ENCODE results near the gene TMEM126B.
"Not testable (repeated sequence)": the region's sequence is repeated elsewhere in the genome, so short reads cannot be mapped to it uniquely, and the experiment has no call there.

The TMEM126B gene

GRCh38 chr11:85611643-85612042 is 16.8 kb upstream of the TMEM126B start:
- H3K27ac Mint-ChIP-seq (ENCODE audit: low read depth); ATAC-seq (replicated peaks; ENCODE audit: extremely low read depth, poor library complexity, severe bottlenecking); H3K9me3 Mint-ChIP-seq; H3K4me1 Mint-ChIP-seq; DNase-seq (ENCODE audit: low spot score in 2 of 2); H3K36me3 Mint-ChIP-seq (ENCODE audit: insufficient read depth); H3K4me3 Mint-ChIP-seq; H3K27me3 Mint-ChIP-seq: not testable (repeated sequence)

DNA sequence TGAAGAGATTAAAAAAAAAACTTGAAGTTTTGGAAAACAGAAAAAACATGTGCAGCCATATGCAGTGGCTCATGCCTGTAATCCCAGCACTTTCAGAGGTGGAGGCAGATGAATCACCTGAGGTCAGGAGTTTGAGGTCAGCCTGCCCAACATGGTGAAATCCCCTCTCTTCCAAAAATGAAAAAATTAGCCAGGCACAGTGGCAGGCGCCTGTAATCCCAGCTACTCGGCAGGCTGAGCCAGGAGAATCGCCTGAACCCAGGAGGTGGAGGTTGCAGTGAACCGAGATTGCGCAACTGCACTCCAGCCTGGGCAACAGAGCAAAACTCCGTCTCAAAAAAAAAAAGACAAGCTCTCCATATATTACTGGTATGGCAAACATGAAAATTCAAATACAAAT is 8.9 kb upstream of the TMEM126B start:
- ATAC-seq (replicated peaks; ENCODE audit: extremely low read depth, poor library complexity, severe bottlenecking) (no peak), DNase-seq (ENCODE audit: low spot score in 2 of 2) (no peak)
- Mint-ChIP-seq H3K4me3 (no peak overlapping the region), H3K4me1 (no peaks in the 10 kb centered on the region), H3K36me3 (ENCODE audit: insufficient read depth) (no peaks in the 10 kb centered on the region), H3K9me3 (no peaks in the 10 kb centered on the region), H3K27ac (ENCODE audit: low read depth) (no peak overlapping the region), H3K27me3 (no peaks in the 10 kb centered on the region)

DNA sequence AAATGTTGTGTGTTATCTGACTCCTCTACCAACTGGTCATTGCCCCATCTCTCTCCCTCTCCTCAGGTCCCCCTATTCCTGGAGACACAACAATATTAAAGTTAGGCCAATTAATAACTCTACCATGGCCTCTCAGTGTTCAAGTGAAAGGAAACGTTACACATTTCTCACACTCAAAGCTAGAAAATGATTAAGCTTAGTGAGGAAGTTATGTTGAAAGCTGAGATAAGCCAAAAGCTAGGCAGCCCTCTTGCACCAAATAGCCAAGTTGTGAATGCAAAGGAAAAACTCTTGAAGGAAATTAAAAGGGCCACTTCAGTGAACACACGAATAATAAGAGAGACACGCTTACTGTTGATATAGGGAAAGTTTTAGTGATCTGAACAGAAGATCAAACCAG is 8.1 kb upstream of the TMEM126B start:
- Mint-ChIP-seq H3K4me1 (no peaks in the 10 kb centered on the region), H3K27ac (ENCODE audit: low read depth) (no peak overlapping the region), H3K36me3 (ENCODE audit: insufficient read depth) (no peaks in the 10 kb centered on the region), H3K27me3 (no peaks in the 10 kb centered on the region), H3K9me3 (no peaks in the 10 kb centered on the region), H3K4me3 (no peak overlapping the region)
- ATAC-seq (replicated peaks; ENCODE audit: extremely low read depth, poor library complexity, severe bottlenecking) (no peak), DNase-seq (ENCODE audit: low spot score in 2 of 2) (no peak)

DNA sequence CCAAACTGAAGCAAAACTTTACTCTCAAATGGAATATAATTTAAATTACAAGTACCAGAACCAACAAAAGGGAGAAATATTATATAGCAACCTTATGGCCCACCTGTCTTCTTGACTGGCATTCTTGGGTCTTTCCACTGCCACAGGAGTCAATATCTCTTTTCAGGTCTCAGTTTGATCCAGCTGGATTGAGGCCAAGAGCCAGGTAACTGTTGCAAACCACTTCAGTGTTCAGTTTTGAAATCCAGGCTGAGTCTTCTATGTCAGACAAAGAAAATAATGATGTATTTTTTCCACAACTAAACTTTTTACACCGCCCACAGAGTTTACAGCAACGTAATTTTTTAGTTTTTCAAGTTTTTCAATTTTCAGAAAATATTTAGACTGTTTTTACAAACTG is 1.9 kb upstream of the TMEM126B start:
- no peaks in the 10 kb centered on the region for H3K9me3 Mint-ChIP-seq
- no peak overlapping the region for H3K27ac Mint-ChIP-seq (ENCODE audit: low read depth)
- no peak for ATAC-seq (replicated peaks; ENCODE audit: extremely low read depth, poor library complexity, severe bottlenecking)
- H3K4me3 Mint-ChIP-seq = peak overlapping the region; percentile 99
- no peak for DNase-seq (ENCODE audit: low spot score in 2 of 2)
- H3K36me3 Mint-ChIP-seq (ENCODE audit: insufficient read depth) = peaks cover 14% of the 10 kb centered on the region
- H3K27me3 Mint-ChIP-seq = no peaks in the 10 kb centered on the region
- H3K4me1 Mint-ChIP-seq = peaks cover 33% of the 10 kb centered on the region

DNA sequence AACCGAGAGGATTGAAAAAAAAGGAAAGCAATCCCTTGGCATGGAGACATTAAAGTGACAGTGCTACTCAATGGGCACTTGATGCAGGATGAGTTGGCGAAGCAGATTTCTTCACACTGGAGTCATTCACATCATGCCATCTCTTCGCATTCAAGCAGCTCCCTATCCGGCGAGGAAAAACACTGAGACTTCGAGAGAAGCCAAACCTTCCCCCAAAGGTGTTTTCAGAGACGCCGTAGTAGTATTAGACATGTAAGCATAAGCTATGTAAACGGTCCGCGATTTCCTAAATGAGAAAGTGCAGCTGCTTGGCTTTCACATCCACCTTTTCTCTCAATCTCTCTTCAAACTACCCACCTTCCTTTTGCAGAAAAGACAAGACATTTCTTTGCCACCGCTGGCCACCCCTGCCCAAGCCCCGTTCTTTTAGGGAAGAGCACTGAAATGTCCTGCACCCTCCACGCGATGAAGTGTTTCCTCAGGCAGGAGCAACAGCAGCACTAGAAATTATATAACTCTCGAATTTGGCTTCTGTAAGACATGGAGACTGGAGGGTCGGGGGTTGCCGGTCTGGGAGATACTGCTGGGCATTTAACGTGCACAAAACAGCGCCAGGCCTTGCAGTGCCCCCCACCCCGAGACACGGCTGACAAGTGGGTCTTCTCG is 928 bp upstream of the TMEM126B start, which contains the start of gene DLG2:
Gene DLG2 (minus strand): TSS at position 13 of the 666 bp plus-strand sequence.
- Mint-ChIP-seq H3K36me3 (ENCODE audit: insufficient read depth) (peaks cover 19% of the 10 kb centered on the region), H3K9me3 (no peaks in the 10 kb centered on the region), H3K4me3 (peak within 1 kb of the TSS; percentile 99), H3K27ac (ENCODE audit: low read depth) (peak within 1 kb of the TSS; percentile 98), H3K4me1 (peaks cover 33% of the 10 kb centered on the region), H3K27me3 (no peaks in the 10 kb centered on the region)
- ATAC-seq (replicated peaks; ENCODE audit: extremely low read depth, poor library complexity, severe bottlenecking) (peak; percentile 5), DNase-seq (ENCODE audit: low spot score in 2 of 2) (no peak)

DNA sequence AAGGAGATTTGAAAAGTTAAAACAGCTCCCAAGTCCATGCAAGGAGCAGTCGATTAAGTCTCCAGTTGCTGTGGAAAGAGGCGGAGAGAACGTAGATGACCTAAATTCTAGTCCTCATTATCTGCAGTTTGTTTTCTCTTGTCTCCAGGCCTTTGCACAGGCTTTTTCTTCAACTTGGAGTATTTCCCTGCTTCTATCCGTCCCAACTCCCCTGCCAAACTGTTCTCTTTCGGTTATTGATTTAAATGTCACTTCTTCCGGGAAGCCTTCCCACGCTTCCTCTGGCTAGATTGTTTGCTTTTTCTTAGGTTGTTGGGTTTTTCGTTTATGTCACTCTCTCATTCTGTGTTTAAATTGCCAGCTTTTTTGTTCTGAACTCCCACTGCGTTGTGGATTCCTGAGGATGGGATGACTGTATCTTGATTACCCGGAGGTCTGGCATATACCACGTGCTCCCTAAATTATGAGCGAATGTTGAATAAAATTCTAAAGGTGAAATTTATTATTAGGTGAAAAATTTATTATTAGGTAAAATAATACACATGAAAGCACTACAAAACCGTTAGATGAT is 463 bp downstream of the TMEM126B start:
- ATAC-seq (replicated peaks; ENCODE audit: extremely low read depth, poor library complexity, severe bottlenecking) (peak; percentile 2), DNase-seq (ENCODE audit: low spot score in 2 of 2) (no peak)
- peaks cover 21% of the 10 kb centered on the region for H3K36me3 Mint-ChIP-seq (ENCODE audit: insufficient read depth)
- no peaks in the 10 kb centered on the region for H3K9me3 Mint-ChIP-seq
- H3K27me3 Mint-ChIP-seq = no peaks in the 10 kb centered on the region
- peak overlapping the region; percentile 99 for H3K4me3 Mint-ChIP-seq
- H3K4me1 Mint-ChIP-seq = peaks cover 33% of the 10 kb centered on the region
- peak overlapping the region; percentile 98 for H3K27ac Mint-ChIP-seq (ENCODE audit: low read depth)

- no peak for ATAC-seq (replicated peaks; ENCODE audit: extremely low read depth, poor library complexity, severe bottlenecking)
- Mint-ChIP-seq H3K27ac (ENCODE audit: low read depth) (no peak overlapping the region), H3K36me3 (ENCODE audit: insufficient read depth) (peaks cover 31% of the 10 kb centered on the region), H3K4me1 (peaks cover 6% of the 10 kb centered on the region), H3K27me3 (no peaks in the 10 kb centered on the region), H3K9me3 (no peaks in the 10 kb centered on the region), H3K4me3 (no peak overlapping the region)
- no peak for DNase-seq (ENCODE audit: low spot score in 2 of 2)
Observed at GRCh38 chr11:85634747-85635146, 6.4 kb downstream of the TMEM126B start.

- ATAC-seq (replicated peaks; ENCODE audit: extremely low read depth, poor library complexity, severe bottlenecking) (no peak), DNase-seq (ENCODE audit: low spot score in 2 of 2) (no peak)
- Mint-ChIP-seq H3K36me3 (ENCODE audit: insufficient read depth) (peaks cover 9% of the 10 kb centered on the region), H3K4me1 (peaks cover 13% of the 10 kb centered on the region), H3K9me3 (no peaks in the 10 kb centered on the region), H3K27ac (ENCODE audit: low read depth) (no peak overlapping the region), H3K27me3 (peaks cover 43% of the 10 kb centered on the region), H3K4me3 (no peak overlapping the region)
Observed at GRCh38 chr11:85643191-85643614, 14.8 kb downstream of the TMEM126B start.

GRCh38 chr11:85647078-85647477 is 18.7 kb downstream of the TMEM126B start:
- Mint-ChIP-seq H3K27me3 (peaks cover 35% of the 10 kb centered on the region), H3K36me3 (ENCODE audit: insufficient read depth) (peaks cover 12% of the 10 kb centered on the region), H3K27ac (ENCODE audit: low read depth) (peak overlapping the region; percentile 93), H3K9me3 (no peaks in the 10 kb centered on the region), H3K4me1 (peaks cover 33% of the 10 kb centered on the region), H3K4me3 (peak overlapping the region; percentile 90)
- DNase-seq (ENCODE audit: low spot score in 2 of 2) = no peak
- no peak for ATAC-seq (replicated peaks; ENCODE audit: extremely low read depth, poor library complexity, severe bottlenecking)

DNA sequence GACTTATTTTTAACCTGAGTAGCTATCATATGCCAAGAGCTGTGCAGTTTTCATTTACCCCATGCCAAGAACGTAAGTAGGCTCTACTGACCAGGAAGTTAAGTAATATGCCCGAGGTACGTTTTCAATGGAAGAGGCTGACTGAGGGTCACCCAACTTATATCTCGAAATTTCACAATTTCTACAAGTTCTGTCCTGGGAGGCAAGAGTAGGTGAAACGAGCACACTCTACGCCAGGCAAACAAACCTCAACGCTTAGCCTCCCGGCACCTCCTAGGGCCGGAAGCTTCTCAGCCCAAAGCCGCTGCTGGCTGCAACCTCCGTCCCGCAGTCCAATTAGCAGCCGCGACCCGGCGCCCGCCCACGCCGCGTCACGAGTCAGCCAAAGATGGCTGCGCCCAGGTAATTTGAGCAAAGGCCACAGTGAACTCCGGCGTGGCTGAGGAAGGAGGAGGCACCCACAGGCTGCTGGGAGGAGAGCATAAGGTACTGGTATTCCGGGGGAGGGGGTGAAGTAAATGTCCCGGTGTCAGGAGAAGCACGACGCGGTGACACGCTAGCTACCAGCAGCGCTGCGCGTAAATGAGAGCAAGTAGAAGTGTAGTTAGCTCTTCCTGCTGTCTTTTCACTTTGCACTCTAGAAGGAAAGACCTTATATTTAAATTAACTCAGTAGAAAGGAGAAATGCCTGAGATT is 19.4 kb downstream of the TMEM126B start, which contains the start of gene TMEM126A:
Gene TMEM126A (plus strand): TSS at position 364 of the 696 bp plus-strand sequence. CDS start 2,289 bp downstream, outside the sequence.
- Mint-ChIP-seq H3K4me3 (peak within 1 kb of the TSS; percentile 90), H3K4me1 (peaks cover 37% of the 10 kb centered on the region), H3K9me3 (no peaks in the 10 kb centered on the region), H3K36me3 (ENCODE audit: insufficient read depth) (peaks cover 12% of the 10 kb centered on the region), H3K27ac (ENCODE audit: low read depth) (peak within 1 kb of the TSS; percentile 93), H3K27me3 (peaks cover 28% of the 10 kb centered on the region)
- peak; percentile 80 to 83 for DNase-seq (ENCODE audit: low spot score in 2 of 2)
- ATAC-seq (replicated peaks; ENCODE audit: extremely low read depth, poor library complexity, severe bottlenecking) = peak; percentile 99

GRCh38 chr11:85651118-85651517 is 22.7 kb downstream of the TMEM126B start:
- Mint-ChIP-seq H3K27me3 (no peaks in the 10 kb centered on the region), H3K4me3 (no peak overlapping the region), H3K27ac (ENCODE audit: low read depth) (peak overlapping the region; percentile 12), H3K36me3 (ENCODE audit: insufficient read depth) (peaks cover 26% of the 10 kb centered on the region), H3K4me1 (peaks cover 42% of the 10 kb centered on the region), H3K9me3 (no peaks in the 10 kb centered on the region)
- no peak for DNase-seq (ENCODE audit: low spot score in 2 of 2)
- ATAC-seq (replicated peaks; ENCODE audit: extremely low read depth, poor library complexity, severe bottlenecking) = no peak

- H3K36me3 Mint-ChIP-seq (ENCODE audit: insufficient read depth) = peaks cover 35% of the 10 kb centered on the region
- H3K27me3 Mint-ChIP-seq = no peaks in the 10 kb centered on the region
- peaks cover 36% of the 10 kb centered on the region for H3K4me1 Mint-ChIP-seq
Observed at GRCh38 chr11:85652786-85653447, 24.5 kb downstream of the TMEM126B start.

More at GRCh38 chr11:85652786-85653447, 24.5 kb downstream of the TMEM126B start:
- Mint-ChIP-seq H3K27ac (ENCODE audit: low read depth) (no peak overlapping the region), H3K4me3 (no peak overlapping the region), H3K9me3 (no peaks in the 10 kb centered on the region)
- DNase-seq (ENCODE audit: low spot score in 2 of 2) (no peak), ATAC-seq (replicated peaks; ENCODE audit: extremely low read depth, poor library complexity, severe bottlenecking) (no peak)
